ENCODE measurements around the gene CDK13.
A peak's percentile ranks its signal among the peaks of the same experiment; 100 is the strongest.
"Not testable (repeated sequence)": the region's sequence is repeated elsewhere in the genome, so short reads cannot be mapped to it uniquely, and the experiment has no call there.

Gene CDK13

GRCh38 chr7:39949971-39950472 lies at the start of gene CDK13:
Gene CDK13, plus strand, starts transcription at chr7:39950256. Its CDS starts 386 bp downstream, at chr7:39950642.
- peak; percentile 70 to 80 (median 76) for DNase-seq (ENCODE audit: low read depth in 2 of 3, low spot score in 1 of 3)

GRCh38 chr7:39904077-39904486 lies 46.0 kb upstream of the CDK13 start:
- DNase-seq (ENCODE audit: low read depth in 2 of 3, low spot score in 1 of 3): no peak

- DNase-seq (ENCODE audit: low read depth in 2 of 3, low spot score in 1 of 3): no peak
Measured at GRCh38 chr7:39908141-39908540, 41.9 kb upstream of the CDK13 start.

- DNase-seq (ENCODE audit: low read depth in 2 of 3, low spot score in 1 of 3): no peak
Measured at GRCh38 chr7:39908973-39909372, 41.1 kb upstream of the CDK13 start.

- DNase-seq (ENCODE audit: low read depth in 2 of 3, low spot score in 1 of 3): no peak
Measured at GRCh38 chr7:39909526-39909925, 40.5 kb upstream of the CDK13 start.

- no peak for DNase-seq (ENCODE audit: low read depth in 2 of 3, low spot score in 1 of 3)
Measured at GRCh38 chr7:39910108-39910869, 39.8 kb upstream of the CDK13 start.

- DNase-seq (ENCODE audit: low read depth in 2 of 3, low spot score in 1 of 3): no peak
Measured at GRCh38 chr7:39911167-39911566, 38.9 kb upstream of the CDK13 start.

- DNase-seq (ENCODE audit: low read depth in 2 of 3, low spot score in 1 of 3): not testable (repeated sequence)
Measured at GRCh38 chr7:39915847-39916246, 34.2 kb upstream of the CDK13 start.

- DNase-seq (ENCODE audit: low read depth in 2 of 3, low spot score in 1 of 3): no peak
Measured at GRCh38 chr7:39919646-39920045, 30.4 kb upstream of the CDK13 start.

- no peak for DNase-seq (ENCODE audit: low read depth in 2 of 3, low spot score in 1 of 3)
Measured at GRCh38 chr7:39921506-39922175, 28.4 kb upstream of the CDK13 start.

GRCh38 chr7:39922580-39922979 lies 27.5 kb upstream of the CDK13 start:
- DNase-seq (ENCODE audit: low read depth in 2 of 3, low spot score in 1 of 3): no peak

- DNase-seq (ENCODE audit: low read depth in 2 of 3, low spot score in 1 of 3): no peak
Measured at GRCh38 chr7:39923091-39923490, 27.0 kb upstream of the CDK13 start.

- DNase-seq (ENCODE audit: low read depth in 2 of 3, low spot score in 1 of 3): no peak
Measured at GRCh38 chr7:39924122-39924521, 25.9 kb upstream of the CDK13 start.

GRCh38 chr7:39926111-39926510 lies 23.9 kb upstream of the CDK13 start:
- DNase-seq (ENCODE audit: low read depth in 2 of 3, low spot score in 1 of 3): no peak

- no peak for DNase-seq (ENCODE audit: low read depth in 2 of 3, low spot score in 1 of 3)
Measured at GRCh38 chr7:39927018-39927417, 23.0 kb upstream of the CDK13 start.

- no peak for DNase-seq (ENCODE audit: low read depth in 2 of 3, low spot score in 1 of 3)
Measured at GRCh38 chr7:39934132-39934531, 15.9 kb upstream of the CDK13 start.

- no peak for DNase-seq (ENCODE audit: low read depth in 2 of 3, low spot score in 1 of 3)
Measured at GRCh38 chr7:39936761-39937160, 13.3 kb upstream of the CDK13 start.

- no peak for DNase-seq (ENCODE audit: low read depth in 2 of 3, low spot score in 1 of 3)
Measured at GRCh38 chr7:39937366-39938153, 12.5 kb upstream of the CDK13 start.

- no peak for DNase-seq (ENCODE audit: low read depth in 2 of 3, low spot score in 1 of 3)
Measured at GRCh38 chr7:39942883-39943282, 7.2 kb upstream of the CDK13 start.

GRCh38 chr7:39946693-39947092 lies 3.4 kb upstream of the CDK13 start:
- DNase-seq (ENCODE audit: low read depth in 2 of 3, low spot score in 1 of 3): no peak

GRCh38 chr7:39948375-39948955 lies 1.6 kb upstream of the CDK13 start:
- no peak for DNase-seq (ENCODE audit: low read depth in 2 of 3, low spot score in 1 of 3)

Measured in stimulated activated CD4-positive, alpha-beta T cell treated with anti-CD3 and anti-CD28 coated beads, Interleukin-12 subunit alpha, Interleukin-12 subunit beta, amount 100 ng/mL, for 48 hours (primary cell).